Fibroblast of pulmonary artery (primary cell): ENCODE data around the gene INO80.

Source experiments
- DNase-seq: peaks from one replicate; pipeline ENCODE4 v3.0.0-alpha.2; 2010; ENCODE audit warnings: low read depth
- H3K4me3 ChIP-seq: replicated peaks from 2 replicates; pipeline ENCODE4 v1.5.1; 2011; ENCODE audit warnings: low read depth, mild to moderate bottlenecking, control low read depth, low read length, moderate library complexity
- TF ChIP-seq, protein P1 (sequence below): IDR thresholded peaks from 2 replicates; pipeline ENCODE4 v1.5.1; 2011; ENCODE audit warnings: mild to moderate bottlenecking, control low read depth, low read length, inconsistent platforms; ENCODE audit errors: missing control alignments

The INO80 gene

DNA sequence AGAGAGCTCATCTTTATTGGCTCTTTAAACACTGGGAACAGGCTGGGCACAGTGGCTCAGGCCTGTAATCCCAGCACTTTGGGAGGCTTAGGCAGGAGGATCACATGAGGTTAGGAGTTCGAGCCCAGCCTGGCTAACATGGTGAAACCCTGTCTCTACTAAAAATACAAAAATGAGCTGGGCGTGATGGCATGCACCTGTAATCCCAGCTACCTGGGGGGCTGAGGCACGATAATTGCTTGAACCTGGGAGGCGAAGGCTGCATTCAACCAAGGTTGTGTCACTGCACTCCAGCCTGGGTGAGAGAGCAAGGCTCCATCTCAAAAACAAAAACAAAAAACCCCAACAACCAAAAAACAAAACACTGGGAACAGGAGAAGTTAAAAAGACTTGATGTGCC is 90.7 kb downstream of the INO80 start:
- no peak for DNase-seq
- H3K4me3 ChIP-seq, result no peak overlapping the region
- TF ChIP-seq, protein P1, sequence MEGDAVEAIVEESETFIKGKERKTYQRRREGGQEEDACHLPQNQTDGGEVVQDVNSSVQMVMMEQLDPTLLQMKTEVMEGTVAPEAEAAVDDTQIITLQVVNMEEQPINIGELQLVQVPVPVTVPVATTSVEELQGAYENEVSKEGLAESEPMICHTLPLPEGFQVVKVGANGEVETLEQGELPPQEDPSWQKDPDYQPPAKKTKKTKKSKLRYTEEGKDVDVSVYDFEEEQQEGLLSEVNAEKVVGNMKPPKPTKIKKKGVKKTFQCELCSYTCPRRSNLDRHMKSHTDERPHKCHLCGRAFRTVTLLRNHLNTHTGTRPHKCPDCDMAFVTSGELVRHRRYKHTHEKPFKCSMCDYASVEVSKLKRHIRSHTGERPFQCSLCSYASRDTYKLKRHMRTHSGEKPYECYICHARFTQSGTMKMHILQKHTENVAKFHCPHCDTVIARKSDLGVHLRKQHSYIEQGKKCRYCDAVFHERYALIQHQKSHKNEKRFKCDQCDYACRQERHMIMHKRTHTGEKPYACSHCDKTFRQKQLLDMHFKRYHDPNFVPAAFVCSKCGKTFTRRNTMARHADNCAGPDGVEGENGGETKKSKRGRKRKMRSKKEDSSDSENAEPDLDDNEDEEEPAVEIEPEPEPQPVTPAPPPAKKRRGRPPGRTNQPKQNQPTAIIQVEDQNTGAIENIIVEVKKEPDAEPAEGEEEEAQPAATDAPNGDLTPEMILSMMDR, result no peak

DNA sequence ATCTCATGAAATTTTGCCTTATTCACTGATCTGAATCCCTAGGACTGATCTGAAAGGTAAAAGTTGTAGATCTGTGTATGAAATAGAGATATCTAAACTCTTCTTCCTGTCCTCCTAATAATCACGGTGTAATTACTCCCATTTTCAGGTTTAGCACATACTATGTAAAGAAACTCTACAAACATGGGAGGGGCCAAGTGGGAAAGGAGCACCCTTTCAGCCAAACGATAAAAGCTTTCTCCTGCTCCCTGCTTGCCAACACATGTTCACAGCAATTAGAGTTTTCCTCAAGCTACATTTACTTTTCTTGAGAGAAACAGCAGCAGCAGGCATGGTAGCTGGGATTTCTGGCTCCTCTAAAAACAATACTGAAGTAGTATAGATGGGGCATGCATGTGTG is 91.2 kb downstream of the INO80 start:
- TF ChIP-seq, protein P1, result no peak
- DNase-seq, result no peak

DNA sequence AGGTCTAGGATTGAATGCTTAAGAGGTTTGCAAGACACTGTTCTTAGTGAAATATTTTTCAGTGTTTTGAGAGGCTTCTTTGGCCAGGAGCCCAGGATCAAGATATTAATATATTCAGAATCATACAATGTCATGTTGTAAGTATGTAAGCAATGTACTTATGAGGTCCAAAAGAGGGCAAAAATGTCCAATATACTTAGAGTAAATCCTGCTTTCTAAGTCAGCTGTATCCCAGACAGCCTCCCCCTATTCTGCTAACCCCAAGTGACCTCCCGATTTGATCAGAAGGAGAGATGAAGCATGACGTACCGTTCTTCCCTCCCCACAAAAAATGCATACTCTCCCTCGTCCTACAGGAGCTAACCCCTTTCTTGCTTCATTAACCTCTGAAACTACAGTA is 91.9 kb downstream of the INO80 start:
- no peak overlapping the region for H3K4me3 ChIP-seq
- TF ChIP-seq, protein P1, result no peak
- peak; percentile 81 for DNase-seq

More for the DNA sequence above, 91.2 kb downstream of the INO80 start:
- no peak overlapping the region for H3K4me3 ChIP-seq

DNA sequence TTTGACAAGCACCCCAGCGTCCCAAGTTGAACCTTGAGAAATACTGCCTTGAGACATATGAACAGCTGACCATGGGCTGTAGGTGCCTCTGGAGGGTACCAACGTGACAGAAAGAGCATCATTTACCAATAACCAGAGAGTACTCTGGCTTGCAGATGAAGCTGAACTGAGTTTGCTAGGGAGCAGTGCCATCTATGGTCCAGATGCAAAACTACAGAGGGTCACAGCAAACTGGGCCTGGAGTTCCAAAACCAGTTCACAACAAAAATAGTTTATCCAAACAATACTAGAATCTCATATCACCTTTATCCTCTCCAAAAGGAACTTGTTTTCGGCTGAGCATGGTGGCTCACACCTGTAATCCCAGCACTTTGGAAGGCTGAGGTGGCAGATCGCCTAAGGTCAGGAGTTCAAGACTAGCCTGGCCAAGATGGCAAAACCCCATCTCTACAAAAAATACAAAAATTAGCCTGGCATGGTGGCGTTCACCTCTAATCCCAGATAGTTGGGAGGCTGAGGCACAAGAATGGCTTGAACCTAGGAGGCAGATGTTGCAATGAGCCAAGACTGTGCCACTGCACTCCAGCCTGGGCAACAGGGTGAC is 93.5 kb downstream of the INO80 start:
- no peak overlapping the region for H3K4me3 ChIP-seq
- TF ChIP-seq, protein P1, result peak; percentile 89
- DNase-seq, result peak; percentile 83

DNA sequence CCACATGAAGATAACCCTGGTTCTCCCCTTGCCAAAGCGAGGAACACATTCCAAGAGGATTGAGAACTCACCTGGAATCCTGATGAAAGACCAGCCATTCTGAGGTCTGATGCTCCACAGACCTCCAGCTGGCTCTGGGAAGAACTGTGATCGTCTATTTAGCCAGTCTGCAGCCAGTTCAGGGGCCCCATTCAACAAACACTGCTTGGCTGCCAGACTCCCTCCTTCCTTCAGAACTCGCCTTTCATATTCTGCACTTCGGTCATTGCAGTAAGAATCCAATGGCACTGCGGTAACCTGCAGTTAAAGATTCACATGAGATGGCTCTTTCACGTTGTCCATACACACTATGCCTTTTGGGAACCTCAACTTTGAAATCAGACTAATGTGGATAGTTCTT is 95.3 kb downstream of the INO80 start:
- DNase-seq, result no peak
- H3K4me3 ChIP-seq, result no peak overlapping the region
- TF ChIP-seq, protein P1, result no peak

DNA sequence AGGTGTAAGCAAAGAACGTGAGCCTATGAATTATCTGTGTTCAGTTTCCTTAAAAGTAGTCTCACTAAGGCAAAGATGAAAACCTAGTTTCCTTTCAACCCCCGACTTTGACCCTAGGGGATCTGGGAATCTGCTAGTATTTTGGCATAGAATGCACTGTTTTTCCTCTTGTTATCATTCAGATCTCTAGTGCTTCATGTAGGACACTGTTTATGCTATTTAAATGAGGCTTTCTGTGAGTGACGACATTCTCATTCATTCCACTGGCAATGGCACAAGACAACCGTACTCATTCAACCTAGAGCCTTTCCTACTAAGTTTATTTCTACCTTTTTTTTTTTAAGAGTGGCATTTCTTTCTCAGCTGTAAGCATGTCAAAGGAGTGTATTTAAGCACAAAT is 95.8 kb downstream of the INO80 start:
- no peak for DNase-seq
- TF ChIP-seq, protein P1, result no peak
- no peak overlapping the region for H3K4me3 ChIP-seq

DNA sequence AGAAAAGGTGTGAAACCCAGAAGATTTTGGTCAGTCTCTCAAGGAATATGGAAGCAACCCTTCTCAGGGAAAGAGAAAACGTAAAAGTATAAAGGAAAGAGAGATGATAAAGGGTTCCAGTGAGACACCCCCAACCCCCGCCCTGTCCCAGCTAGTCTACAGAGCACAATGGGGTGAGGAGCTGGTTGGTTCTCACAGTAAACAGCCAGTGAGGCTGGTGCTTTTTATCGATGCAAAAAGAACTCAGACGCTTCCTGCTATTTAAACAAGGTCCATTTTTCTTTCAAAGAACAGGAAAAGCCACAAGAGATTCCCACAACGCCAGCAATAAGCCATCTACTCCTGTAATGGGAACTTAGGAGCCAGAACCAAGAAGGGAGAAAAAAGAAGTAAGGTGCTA is 96.9 kb downstream of the INO80 start:
- DNase-seq, result no peak
- TF ChIP-seq, protein P1, result no peak
- no peak overlapping the region for H3K4me3 ChIP-seq
